Trophoblast cell (in vitro differentiated cells and primary cell): Measurements from ENCODE around the gene DENND2D.

Experiments used
- DNase-seq, 2 donors: peaks; one replicate each; pipeline ENCODE4 v3.0.0-alpha.2; 2016
- H2AFZ ChIP-seq: 2 replicates; pipeline ENCODE4 v1.6.1; 2013; ENCODE audit warnings: low read length, moderate library complexity, mild to moderate bottlenecking; ENCODE audit not compliant: insufficient read depth, poor library complexity
- H2AK5ac ChIP-seq: 2 replicates; pipeline ENCODE4 v1.6.1; 2013; ENCODE audit warnings: mild to moderate bottlenecking, low read length
- H2BK120ac ChIP-seq: 2 replicates; pipeline ENCODE4 v1.6.1; 2013; ENCODE audit warnings: low read length, mild to moderate bottlenecking, moderate library complexity; ENCODE audit not compliant: insufficient read depth, poor library complexity
- H2BK12ac ChIP-seq: 2 replicates; pipeline ENCODE4 v1.6.1; 2013; ENCODE audit warnings: mild to moderate bottlenecking, low read length, moderate library complexity
- H2BK5ac ChIP-seq: 2 replicates; pipeline ENCODE4 v1.6.1; 2013; ENCODE audit warnings: low read length, low read depth, moderate library complexity, mild to moderate bottlenecking; ENCODE audit not compliant: poor library complexity
- H3K14ac ChIP-seq: 2 replicates; pipeline ENCODE4 v1.6.1; 2013; ENCODE audit warnings: mild to moderate bottlenecking, low read length
- H3K18ac ChIP-seq: 2 replicates; pipeline ENCODE4 v1.6.1; 2013; ENCODE audit warnings: mild to moderate bottlenecking, low read length
- H3K23ac ChIP-seq: 2 replicates; pipeline ENCODE4 v1.6.1; 2013; ENCODE audit warnings: low read length
- H3K27ac ChIP-seq: 2 replicates; pipeline ENCODE4 v1.5.1; 2013; ENCODE audit warnings: low read depth, mild to moderate bottlenecking, inconsistent platforms, low read length, moderate library complexity
- H3K27me3 ChIP-seq: 2 replicates; pipeline ENCODE4 v1.6.1; 2013; ENCODE audit warnings: inconsistent platforms, mild to moderate bottlenecking, low read length, moderate library complexity; ENCODE audit not compliant: insufficient read depth
- H3K36me3 ChIP-seq, 2 experiments: 1 replicate in 1 of 2; 2 replicates in 1 of 2; pipeline ENCODE4 v1.6.1; 2013; ENCODE audit warnings: low read length in 2 of 2, mild to moderate bottlenecking in 2 of 2, moderate library complexity in 1 of 2; ENCODE audit not compliant: insufficient read depth in 2 of 2, control insufficient read depth in 1 of 2
- H3K4ac ChIP-seq: 2 replicates; pipeline ENCODE4 v1.6.1; 2013; ENCODE audit warnings: low read depth, mild to moderate bottlenecking, low read length, moderate library complexity
- H3K4me1 ChIP-seq, 2 experiments: 1 replicate in 1 of 2; 2 replicates in 1 of 2; pipeline ENCODE4 v1.6.1; 2013; ENCODE audit warnings: low read length in 2 of 2, mild to moderate bottlenecking in 2 of 2, moderate library complexity in 1 of 2; ENCODE audit not compliant: insufficient read depth in 2 of 2, control insufficient read depth in 1 of 2
- H3K4me2 ChIP-seq: 2 replicates; pipeline ENCODE4 v1.6.1; 2013; ENCODE audit warnings: inconsistent platforms, mild to moderate bottlenecking, low read length, moderate library complexity
- H3K4me3 ChIP-seq: 2 replicates; pipeline ENCODE4 v1.5.1; 2013; ENCODE audit warnings: mild to moderate bottlenecking, low read depth, low read length, inconsistent platforms
- H3K79me1 ChIP-seq: one replicate; pipeline ENCODE4 v1.6.1; 2013; ENCODE audit warnings: low read length
- H3K79me2 ChIP-seq: 2 replicates; pipeline ENCODE4 v1.6.1; 2013; ENCODE audit warnings: low read length, mild to moderate bottlenecking; ENCODE audit not compliant: control insufficient read depth, insufficient read depth, poor library complexity
- H3K9ac ChIP-seq: 2 replicates; pipeline ENCODE4 v1.6.1; 2013; ENCODE audit warnings: mild to moderate bottlenecking, low read length
- H3K9me3 ChIP-seq: 2 replicates; pipeline ENCODE4 v1.6.1; 2013; ENCODE audit warnings: low read depth, mild to moderate bottlenecking, control low read depth, inconsistent platforms, low read length; ENCODE audit not compliant: insufficient read depth
- H4K12ac ChIP-seq: 2 replicates; pipeline ENCODE4 v1.6.1; 2013; ENCODE audit warnings: low read depth, mild to moderate bottlenecking, low read length, moderate library complexity
- H4K8ac ChIP-seq: 2 replicates; pipeline ENCODE4 v1.6.1; 2013; ENCODE audit warnings: low read depth, mild to moderate bottlenecking, low read length, moderate library complexity
- H4K91ac ChIP-seq: one replicate; pipeline ENCODE4 v1.6.1; 2013; ENCODE audit warnings: low read depth, mild to moderate bottlenecking, low read length, moderate library complexity
- WGBS: extraction: QIAGEN DNeasy Blood & Tissue Kit; methylation state at CpG from one replicate; pipeline ENCODE4 v1.1.7; 2013; ENCODE audit warnings: missing lambda C conversion rate; ENCODE audit not compliant: insufficient read length, insufficient coverage; ENCODE audit errors: extremely low coverage; 5-methylcytosine and 5-hydroxymethylcytosine counted together

The DENND2D gene

DNA sequence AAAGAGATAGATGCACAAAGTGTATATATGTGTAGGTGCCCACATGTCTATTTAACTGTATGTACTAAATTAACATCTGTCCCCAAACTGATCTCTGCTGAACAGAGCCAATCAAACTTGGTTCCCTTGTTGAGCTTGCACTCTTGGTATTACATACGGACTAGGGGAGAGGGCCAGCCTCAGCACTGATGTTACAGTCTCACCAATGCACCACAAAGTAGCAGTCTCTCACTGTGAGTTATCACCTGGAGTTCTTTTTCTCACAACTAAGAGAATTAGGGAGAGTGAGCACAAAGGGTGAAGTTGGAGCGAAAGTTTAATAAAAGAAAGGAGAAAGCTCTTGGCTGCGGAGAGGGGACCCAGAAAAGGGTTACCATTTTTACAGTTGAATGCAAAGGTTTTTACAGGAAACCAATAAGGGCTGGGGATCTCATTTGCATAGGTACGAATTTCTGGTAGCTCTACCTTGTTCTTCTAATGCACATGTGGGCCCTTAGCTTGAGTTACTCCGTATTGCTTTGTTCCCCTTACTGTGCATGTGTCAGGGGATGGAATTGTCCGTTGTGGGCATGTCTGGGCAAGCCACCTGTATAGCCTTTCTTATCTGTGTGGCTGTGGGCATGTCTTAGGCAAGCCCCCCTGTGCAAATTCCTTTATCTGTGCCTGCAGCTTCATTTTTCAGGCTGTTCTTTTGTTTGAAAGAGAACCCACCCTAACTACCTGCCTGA, 13.8 kb upstream of the DENND2D start:
- peak overlapping the region; percentile 100 for H2BK5ac ChIP-seq
- H3K23ac ChIP-seq, result no peak overlapping the region
- peak overlapping the region; percentile 28 for H4K12ac ChIP-seq
- no peak overlapping the region for H3K4me2 ChIP-seq
- DNase-seq, result peak; percentile 64 to 72
- H3K4me3 ChIP-seq, result no peak overlapping the region
- peak overlapping the region; percentile 92 for H4K8ac ChIP-seq
- H2AFZ ChIP-seq, result no peak overlapping the region
- no peaks in the 10 kb centered on the region for H3K9me3 ChIP-seq
- H3K9ac ChIP-seq, result no peak overlapping the region
- peak overlapping the region; percentile 100 for H4K91ac ChIP-seq
- no peaks in the 10 kb centered on the region for H3K27me3 ChIP-seq
- peak overlapping the region; percentile 92 for H3K27ac ChIP-seq
- peak overlapping the region; percentile 99 for H3K14ac ChIP-seq
- peak overlapping the region; percentile 100 for H2BK120ac ChIP-seq
- H3K4ac ChIP-seq, result peak overlapping the region; percentile 98
- H3K18ac ChIP-seq, result peak overlapping the region; percentile 91
- peaks cover 20 to 27% of the 10 kb centered on the region in 2 experiments for H3K4me1 ChIP-seq
- WGBS, result no CpG with 5 or more reads among the region's 6 CpGs
- peaks cover 5% of the 10 kb centered on the region for H3K79me2 ChIP-seq
- H2BK12ac ChIP-seq, result peak overlapping the region; percentile 98
- peak overlapping the region; percentile 99 for H2AK5ac ChIP-seq
- no peaks in the 10 kb centered on the region for H3K36me3 ChIP-seq
- peaks cover 31% of the 10 kb centered on the region for H3K79me1 ChIP-seq

DNA sequence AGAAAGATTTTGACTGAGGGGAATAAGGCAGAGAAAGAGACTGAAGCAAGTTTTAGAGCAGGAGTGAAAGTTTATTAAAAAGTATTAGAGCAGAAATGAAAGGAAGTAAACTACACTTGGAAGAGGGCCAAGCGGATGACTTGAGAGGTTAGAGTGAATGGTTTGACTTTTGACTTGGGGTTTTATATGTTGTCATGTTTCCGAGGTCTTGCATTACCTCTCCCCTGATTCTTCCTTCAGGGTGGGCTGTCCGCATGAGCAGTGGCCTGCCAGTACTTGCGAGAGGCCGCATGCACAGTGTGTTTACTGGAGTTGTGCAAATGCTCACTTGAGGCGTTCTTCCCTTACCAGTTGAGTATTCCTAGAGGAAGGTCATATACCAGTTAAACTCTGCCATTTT, 13.0 kb upstream of the DENND2D start:
- Histone ChIP-seq H3K27me3 (no peaks in the 10 kb centered on the region), H2BK5ac (peak overlapping the region; percentile 100), H2BK12ac (peak overlapping the region; percentile 98), H3K23ac (no peak overlapping the region), H3K36me3 (no peaks in the 10 kb centered on the region), H3K18ac (peak overlapping the region; percentile 91), H3K4me3 (no peak overlapping the region), H2AK5ac (peak overlapping the region; percentile 99), H2BK120ac (peak overlapping the region; percentile 100), H4K8ac (peak overlapping the region; percentile 92), H4K91ac (peak overlapping the region; percentile 100), H2AFZ (no peak overlapping the region), H3K9me3 (no peaks in the 10 kb centered on the region), H3K79me1 (peaks cover 31% of the 10 kb centered on the region), H3K79me2 (peaks cover 5% of the 10 kb centered on the region), H3K9ac (no peak overlapping the region), H3K14ac (peak overlapping the region; percentile 99), H3K27ac (peak overlapping the region; percentile 92), H3K4me1 (peaks cover 20 to 27% of the 10 kb centered on the region in 2 experiments), H4K12ac (peak overlapping the region; percentile 28), H3K4me2 (no peak overlapping the region), H3K4ac (peak overlapping the region; percentile 98)
- no CpG with 5 or more reads among the region's 6 CpGs for WGBS
- DNase-seq, result no peak

DNA sequence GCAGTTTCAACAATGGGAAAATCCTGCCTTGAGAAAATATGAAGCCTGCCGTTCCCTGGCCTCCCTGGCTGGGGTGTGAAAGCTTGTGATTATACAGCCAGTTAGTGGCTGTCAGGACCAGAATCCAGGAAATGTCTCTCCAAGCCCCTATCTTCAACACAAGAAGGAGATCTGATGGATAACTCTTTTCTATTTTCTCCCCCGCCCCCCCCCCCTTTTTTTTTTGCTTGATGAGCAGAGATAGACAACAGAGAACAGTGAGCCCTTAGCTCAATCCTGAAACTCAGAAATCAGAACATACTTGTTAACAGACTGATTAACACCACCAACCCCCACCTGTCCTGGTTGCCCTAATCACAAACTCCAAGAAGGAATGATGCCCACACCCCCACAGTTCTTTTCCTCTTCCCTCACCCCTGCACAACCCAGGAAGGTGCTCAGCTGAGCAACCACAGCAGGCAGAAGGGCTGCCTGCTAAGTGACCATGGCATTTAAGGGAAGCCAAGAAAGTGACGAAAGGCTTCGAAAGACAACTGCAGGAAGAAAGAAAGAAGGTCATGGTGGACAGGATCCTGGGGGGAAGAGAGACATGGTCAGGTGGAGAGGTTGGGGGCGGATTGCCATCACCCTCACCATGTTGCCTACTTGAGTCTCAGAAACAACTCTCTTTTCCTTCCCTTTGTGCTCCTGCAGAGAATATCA, 12.3 kb upstream of the DENND2D start:
- Histone ChIP-seq H3K27me3 (no peaks in the 10 kb centered on the region), H3K36me3 (no peaks in the 10 kb centered on the region), H2BK12ac (peak overlapping the region; percentile 86), H3K4me3 (no peak overlapping the region), H3K79me2 (peaks cover 5% of the 10 kb centered on the region), H4K8ac (peak overlapping the region; percentile 30), H3K4me1 (peaks cover 20 to 27% of the 10 kb centered on the region in 2 experiments), H2AK5ac (peak overlapping the region; percentile 49), H2AFZ (peak overlapping the region; percentile 50), H2BK120ac (peak overlapping the region; percentile 100), H4K91ac (peak overlapping the region; percentile 86), H3K18ac (peak overlapping the region; percentile 43), H2BK5ac (peak overlapping the region; percentile 84), H3K14ac (peak overlapping the region; percentile 57), H4K12ac (no peak overlapping the region), H3K9ac (no peak overlapping the region), H3K27ac (peak overlapping the region; percentile 35), H3K79me1 (peaks cover 31% of the 10 kb centered on the region), H3K23ac (no peak overlapping the region), H3K9me3 (no peaks in the 10 kb centered on the region), H3K4me2 (no peak overlapping the region), H3K4ac (peak overlapping the region; percentile 50)
- peak in 1 of 2 donors; percentile 38 for DNase-seq
- no CpG with 5 or more reads among the region's 5 CpGs for WGBS

DNA sequence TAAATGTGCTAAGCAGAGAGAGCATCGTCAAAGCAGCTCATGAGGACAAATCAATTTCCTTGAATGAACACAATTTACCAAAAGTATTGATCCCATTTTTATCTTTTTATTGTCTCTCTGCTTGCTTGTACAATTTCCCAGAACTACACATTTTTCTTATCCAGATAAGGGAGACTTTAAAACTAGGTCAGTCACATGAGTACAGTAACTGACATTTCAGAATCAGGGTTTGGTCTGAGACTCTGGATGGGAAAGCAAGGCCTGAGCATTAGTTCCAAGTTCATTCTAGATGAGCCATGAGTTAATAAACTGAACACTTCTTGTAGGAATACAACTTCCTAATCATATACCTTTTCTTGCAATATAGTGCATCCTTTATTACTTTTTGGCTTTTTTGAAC, 11.5 kb upstream of the DENND2D start:
- peaks cover 5% of the 10 kb centered on the region for H3K79me2 ChIP-seq
- H4K8ac ChIP-seq, result no peak overlapping the region
- peaks cover 20 to 27% of the 10 kb centered on the region in 2 experiments for H3K4me1 ChIP-seq
- no peak overlapping the region for H3K4me3 ChIP-seq
- no peak overlapping the region for H2AK5ac ChIP-seq
- H2BK5ac ChIP-seq, result no peak overlapping the region
- no peak for DNase-seq
- H3K14ac ChIP-seq, result no peak overlapping the region
- H3K27me3 ChIP-seq, result no peaks in the 10 kb centered on the region
- H3K79me1 ChIP-seq, result peaks cover 31% of the 10 kb centered on the region
- no peak overlapping the region for H3K27ac ChIP-seq
- no peak overlapping the region for H3K4ac ChIP-seq
- H2BK12ac ChIP-seq, result no peak overlapping the region
- no peaks in the 10 kb centered on the region for H3K9me3 ChIP-seq
- no peak overlapping the region for H3K4me2 ChIP-seq
- no peaks in the 10 kb centered on the region for H3K36me3 ChIP-seq
- no peak overlapping the region for H3K9ac ChIP-seq
- H4K91ac ChIP-seq, result no peak overlapping the region
- H2AFZ ChIP-seq, result no peak overlapping the region
- no peak overlapping the region for H2BK120ac ChIP-seq
- H3K18ac ChIP-seq, result no peak overlapping the region
- no peak overlapping the region for H4K12ac ChIP-seq
- no peak overlapping the region for H3K23ac ChIP-seq
- no CpG with 5 or more reads among the region's 1 CpG for WGBS
